GM10847 (cell line): Measurements from ENCODE around the gene RAD51D.
A peak's percentile ranks its signal among the peaks of the same experiment; 100 is the strongest.

Experiments
- POLR2A ChIP-seq: IDR thresholded peaks from 2 replicates; pipeline ENCODE4 v1.6.1; 2011; ENCODE audit not compliant: insufficient read length; ENCODE audit errors: extremely low read depth

The RAD51D gene

DNA sequence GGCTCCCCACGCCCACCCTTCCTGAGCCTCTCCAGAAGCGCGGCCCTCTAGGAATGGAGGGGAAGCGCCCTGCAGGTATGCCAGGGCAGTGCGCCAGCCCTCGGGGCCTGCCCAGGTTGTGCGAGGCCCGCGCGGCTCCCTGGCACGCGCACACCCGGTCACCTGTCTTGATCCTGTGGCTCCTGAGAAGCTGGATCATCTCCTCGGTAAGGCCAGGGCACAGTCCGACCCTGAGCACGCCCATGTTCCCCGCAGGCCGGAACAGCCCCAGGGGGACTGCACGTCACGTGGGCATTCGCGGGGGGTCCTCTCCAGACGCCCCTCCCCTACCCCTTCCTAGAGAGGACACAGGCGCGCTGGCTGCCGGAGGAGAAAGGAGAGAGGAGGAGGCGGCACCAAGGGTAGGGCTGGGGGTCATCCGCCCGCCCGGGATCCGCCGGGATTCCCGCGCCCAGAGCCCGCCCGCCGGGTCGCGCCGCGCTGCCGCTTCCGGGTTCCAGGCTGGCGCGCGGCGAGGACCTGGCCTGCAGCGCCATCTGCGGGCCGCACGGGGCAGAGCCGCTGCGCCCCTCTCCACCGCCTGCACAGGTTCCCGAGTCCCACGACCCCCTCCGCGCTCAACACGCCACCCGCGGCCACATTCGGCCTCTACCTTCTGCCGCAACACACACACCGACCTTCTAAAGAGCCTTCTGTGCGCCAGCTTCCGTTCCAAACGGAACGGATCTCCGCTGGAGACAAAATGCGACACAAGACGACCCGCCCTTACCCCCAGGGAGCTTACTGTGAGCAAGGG is at the start of gene RAD51D:
Gene RAD51D (minus strand): TSS at position 491 of the 796 bp plus-strand sequence. CDS start 247 bp downstream, at position 244.
- peak; percentile 49 for TF ChIP-seq POLR2A

DNA sequence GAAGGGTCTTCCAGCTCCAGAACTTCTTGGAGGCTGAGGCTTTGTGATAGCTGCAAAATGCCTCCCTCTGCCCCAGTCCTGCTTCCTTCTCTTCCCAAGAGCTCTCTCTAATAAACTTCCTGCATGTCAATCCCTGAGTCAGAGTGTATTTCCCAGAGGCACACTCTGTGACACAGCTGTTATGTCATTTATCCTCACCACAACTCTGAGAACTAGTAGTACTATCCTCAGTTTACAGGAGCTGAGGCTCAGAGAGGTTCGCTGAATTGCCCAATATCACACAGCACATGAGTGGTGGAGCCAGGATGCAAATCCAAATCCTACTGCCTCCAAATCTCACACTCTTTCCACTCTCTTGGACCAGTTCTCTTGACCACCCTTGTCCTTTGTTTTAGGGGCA is 48.0 kb upstream of the RAD51D start:
- TF ChIP-seq POLR2A = no peak

GRCh38 chr17:35167046-35167445 is 47.4 kb upstream of the RAD51D start:
- TF ChIP-seq POLR2A = no peak

DNA sequence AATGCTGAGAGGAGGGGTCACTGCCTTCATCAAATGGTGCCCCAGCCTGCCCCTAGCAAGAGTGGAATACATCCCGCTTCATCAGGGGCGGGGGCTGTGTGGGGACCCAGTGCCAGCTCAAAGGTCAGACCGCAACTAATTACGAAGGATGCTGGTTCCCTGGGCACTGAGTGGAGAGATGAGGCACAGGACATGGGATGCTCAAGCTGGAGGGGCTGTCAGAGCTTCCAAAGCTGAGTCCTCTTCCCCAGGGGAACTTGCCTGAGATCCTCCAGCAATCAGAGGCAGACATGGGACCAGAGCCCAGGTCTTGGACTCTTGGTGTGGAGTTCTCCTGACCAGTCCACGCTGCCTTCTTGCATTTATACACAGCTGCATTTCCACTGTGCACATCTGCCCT is 46.9 kb upstream of the RAD51D start:
- no peak for TF ChIP-seq POLR2A

- no peak for TF ChIP-seq POLR2A
These were observed 45.1 kb upstream of the RAD51D start for GRCh38 chr17:35164716-35165115.

DNA sequence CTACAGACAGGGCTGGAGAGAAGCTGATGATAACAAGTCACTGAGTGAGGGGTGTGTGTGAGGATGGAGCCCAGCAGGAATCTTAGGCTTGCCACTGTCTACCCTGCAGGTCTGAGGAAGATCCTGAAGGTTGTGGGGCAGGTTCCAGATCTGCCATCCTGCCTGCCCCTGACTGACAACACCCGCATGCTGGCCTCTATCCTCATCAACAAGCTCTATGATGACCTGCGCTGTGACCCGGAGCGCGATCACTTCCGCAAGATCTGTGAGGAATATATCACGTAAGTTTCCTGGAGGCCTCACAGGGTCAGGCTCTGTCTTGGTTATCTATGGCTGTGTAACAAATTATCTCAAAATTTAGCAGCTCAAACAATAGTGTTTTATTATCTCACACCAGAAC is 44.2 kb upstream of the RAD51D start:
- TF ChIP-seq POLR2A = no peak

GRCh38 chr17:35162755-35163154 is 43.1 kb upstream of the RAD51D start:
- TF ChIP-seq POLR2A = no peak

GRCh38 chr17:35161281-35161761 is 41.7 kb upstream of the RAD51D start:
- TF ChIP-seq POLR2A = no peak

DNA sequence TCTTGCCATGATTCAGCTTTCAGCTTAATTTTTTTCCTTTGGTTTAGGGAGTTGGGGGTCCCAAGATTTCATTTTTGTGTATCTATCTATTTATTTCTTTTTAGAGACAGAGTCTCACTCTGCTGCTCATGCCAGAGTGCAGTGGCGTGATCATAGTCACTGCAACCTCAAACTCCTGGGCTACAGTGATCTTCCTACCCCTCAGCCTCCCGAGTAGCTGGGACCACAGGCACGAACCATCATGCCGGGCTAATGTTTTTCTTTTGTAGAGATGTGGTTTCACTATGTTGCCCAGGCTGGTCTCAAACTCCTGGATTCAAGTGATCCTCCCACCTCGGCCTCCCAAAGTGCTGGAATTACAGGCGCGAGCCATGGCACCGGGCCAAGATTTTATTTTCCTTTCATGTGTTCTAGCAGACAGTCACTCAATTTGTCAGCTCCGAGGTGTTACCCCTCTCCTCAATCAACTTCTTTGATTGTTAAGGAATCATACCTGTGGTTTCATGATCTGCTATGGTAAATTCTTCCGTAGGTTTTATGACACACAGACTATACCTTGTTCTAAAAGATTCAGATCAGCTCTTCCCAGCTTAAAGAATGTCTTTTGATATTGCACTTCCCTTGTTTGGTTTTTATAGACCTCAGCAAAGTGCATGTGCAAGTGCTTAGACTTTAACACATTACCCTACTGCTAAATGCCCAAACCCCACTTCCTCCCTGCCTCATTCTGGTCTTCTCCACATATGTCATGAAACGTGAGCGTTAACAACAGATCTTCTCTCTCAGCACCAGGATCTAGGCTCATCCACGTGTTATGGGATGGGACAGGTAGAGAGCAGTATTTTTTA is 40.9 kb upstream of the RAD51D start:
- TF ChIP-seq POLR2A = no peak

- no peak for TF ChIP-seq POLR2A
These were observed 40.3 kb upstream of the RAD51D start for GRCh38 chr17:35159940-35160339.

DNA sequence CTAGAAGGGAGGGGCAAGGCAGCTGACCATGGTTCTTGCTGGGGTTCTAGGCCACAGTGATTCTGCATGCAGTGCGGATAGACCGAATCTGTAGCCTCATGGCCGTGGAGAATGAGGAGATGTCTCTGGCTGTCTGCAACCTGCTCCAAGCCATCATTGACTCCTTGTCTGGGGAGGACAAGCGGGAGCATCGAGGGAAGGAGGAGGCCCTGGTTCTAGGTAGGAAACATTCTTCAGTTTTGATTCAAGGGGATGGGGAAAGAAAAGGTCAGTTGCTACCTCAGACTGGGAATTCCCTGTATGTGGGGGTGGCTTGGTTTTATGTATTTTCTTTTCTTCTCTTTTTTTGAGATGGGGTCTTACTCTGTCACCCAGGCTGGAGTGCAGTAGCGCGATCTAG is 35.6 kb upstream of the RAD51D start:
- TF ChIP-seq POLR2A = no peak

GRCh38 chr17:35154196-35155165 is 34.8 kb upstream of the RAD51D start:
- no peak for TF ChIP-seq POLR2A

DNA sequence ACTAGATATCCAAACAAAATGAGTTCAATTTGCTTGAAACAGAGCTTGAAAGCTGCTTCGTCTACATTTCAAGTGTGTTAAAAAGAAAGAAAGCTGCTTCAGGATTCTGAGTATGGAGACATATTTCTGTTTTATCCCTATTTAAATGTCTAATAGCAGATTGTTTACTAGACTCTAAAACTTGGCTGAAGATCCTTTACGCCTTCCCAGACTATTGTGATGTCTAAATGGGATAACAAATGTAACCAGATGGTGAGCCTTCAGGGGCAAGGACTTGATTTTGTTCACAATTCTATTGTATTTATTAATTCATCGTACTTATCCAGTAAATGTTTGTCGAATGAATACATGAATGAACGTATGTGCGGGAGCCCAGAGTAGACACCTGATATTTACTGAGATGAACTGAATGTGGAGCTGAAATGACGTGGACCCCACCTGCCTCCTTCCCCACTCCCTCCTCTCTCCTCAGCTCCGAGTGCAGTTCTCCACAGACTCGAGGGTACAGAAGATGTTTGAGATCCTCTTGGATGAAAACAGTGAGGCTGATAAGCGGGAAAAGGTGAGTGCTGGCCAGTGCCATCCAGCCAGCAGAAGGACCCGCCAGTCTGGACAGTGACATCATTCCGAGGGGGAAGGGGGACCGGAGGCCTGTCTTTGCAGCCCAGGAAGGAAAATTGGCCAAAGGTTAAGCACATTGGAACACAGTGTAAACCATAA is 32.9 kb upstream of the RAD51D start:
- no peak for TF ChIP-seq POLR2A

- TF ChIP-seq POLR2A = no peak
These were observed 30.3 kb upstream of the RAD51D start for GRCh38 chr17:35149941-35150340.
